ENCODE measurements around the gene PLA2G4B. TPM values are rescaled to one million over a fixed set of nuclear protein-coding genes. Genes with fewer than 3 reads are reported as not detected.

Gene PLA2G4B
- total RNA-seq, 1 donor from 2014 or later = 13.1 TPM

- Mint-ChIP-seq H3K4me1 (ENCODE audit: low read depth) (peaks cover 4% of the 10 kb centered on the region), H3K4me3 (ENCODE audit: low read depth) (no peak overlapping the region), H3K36me3 (ENCODE audit: insufficient read depth) (no peaks in the 10 kb centered on the region), H3K27ac (no peak overlapping the region), H3K9me3 (ENCODE audit: low read depth) (no peaks in the 10 kb centered on the region), H3K27me3 (peaks cover 38% of the 10 kb centered on the region)
- no peak for DNase-seq (ENCODE audit: low spot score, unreplicated experiment)
- TF ChIP-seq, protein P1, sequence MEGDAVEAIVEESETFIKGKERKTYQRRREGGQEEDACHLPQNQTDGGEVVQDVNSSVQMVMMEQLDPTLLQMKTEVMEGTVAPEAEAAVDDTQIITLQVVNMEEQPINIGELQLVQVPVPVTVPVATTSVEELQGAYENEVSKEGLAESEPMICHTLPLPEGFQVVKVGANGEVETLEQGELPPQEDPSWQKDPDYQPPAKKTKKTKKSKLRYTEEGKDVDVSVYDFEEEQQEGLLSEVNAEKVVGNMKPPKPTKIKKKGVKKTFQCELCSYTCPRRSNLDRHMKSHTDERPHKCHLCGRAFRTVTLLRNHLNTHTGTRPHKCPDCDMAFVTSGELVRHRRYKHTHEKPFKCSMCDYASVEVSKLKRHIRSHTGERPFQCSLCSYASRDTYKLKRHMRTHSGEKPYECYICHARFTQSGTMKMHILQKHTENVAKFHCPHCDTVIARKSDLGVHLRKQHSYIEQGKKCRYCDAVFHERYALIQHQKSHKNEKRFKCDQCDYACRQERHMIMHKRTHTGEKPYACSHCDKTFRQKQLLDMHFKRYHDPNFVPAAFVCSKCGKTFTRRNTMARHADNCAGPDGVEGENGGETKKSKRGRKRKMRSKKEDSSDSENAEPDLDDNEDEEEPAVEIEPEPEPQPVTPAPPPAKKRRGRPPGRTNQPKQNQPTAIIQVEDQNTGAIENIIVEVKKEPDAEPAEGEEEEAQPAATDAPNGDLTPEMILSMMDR (IDR thresholded peaks at IDR 0.05; ENCODE audit: unreplicated experiment) = no peak
Observed at GRCh38 chr15:41883484-41883825, 44.8 kb downstream of the PLA2G4B start.

DNA sequence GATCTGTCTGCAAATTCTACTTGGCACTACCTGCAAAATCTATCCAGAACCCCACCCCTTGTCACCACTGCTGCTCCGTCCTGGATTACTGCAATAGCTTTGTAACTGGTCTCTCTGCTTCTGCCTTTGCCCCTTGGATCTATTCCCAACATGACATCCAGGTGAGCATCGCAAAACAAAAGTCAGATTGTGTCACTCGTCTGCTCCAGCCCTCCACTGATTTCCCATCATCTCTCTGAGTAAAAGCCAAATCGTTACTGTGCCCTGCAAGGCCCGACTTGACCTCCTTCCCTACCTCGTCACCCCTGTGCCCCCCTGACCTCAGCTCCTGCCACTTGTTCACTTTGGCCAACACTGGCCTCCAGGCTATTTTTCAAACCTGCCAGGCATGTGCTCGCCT lies 45.8 kb downstream of the PLA2G4B start:
- TF ChIP-seq, protein P1 (IDR thresholded peaks at IDR 0.05; ENCODE audit: unreplicated experiment) = no peak
- H3K36me3 Mint-ChIP-seq (ENCODE audit: insufficient read depth) = no peaks in the 10 kb centered on the region
- H3K27ac Mint-ChIP-seq = no peak overlapping the region
- H3K4me1 Mint-ChIP-seq (ENCODE audit: low read depth) = peaks cover 4% of the 10 kb centered on the region
- H3K27me3 Mint-ChIP-seq = peaks cover 35% of the 10 kb centered on the region
- no peak overlapping the region for H3K4me3 Mint-ChIP-seq (ENCODE audit: low read depth)
- H3K9me3 Mint-ChIP-seq (ENCODE audit: low read depth) = no peaks in the 10 kb centered on the region
- DNase-seq (ENCODE audit: low spot score, unreplicated experiment) = no peak

- Mint-ChIP-seq H3K4me1 (ENCODE audit: low read depth) (peaks cover 4% of the 10 kb centered on the region), H3K36me3 (ENCODE audit: insufficient read depth) (no peaks in the 10 kb centered on the region), H3K27ac (no peak overlapping the region), H3K9me3 (ENCODE audit: low read depth) (no peaks in the 10 kb centered on the region), H3K27me3 (peaks cover 29% of the 10 kb centered on the region), H3K4me3 (ENCODE audit: low read depth) (no peak overlapping the region)
- no peak for DNase-seq (ENCODE audit: low spot score, unreplicated experiment)
- TF ChIP-seq, protein P1 (IDR thresholded peaks at IDR 0.05; ENCODE audit: unreplicated experiment) = no peak
Observed at GRCh38 chr15:41885321-41885720, 46.7 kb downstream of the PLA2G4B start.

GRCh38 chr15:41885841-41886240 lies 47.2 kb downstream of the PLA2G4B start:
- H3K4me3 Mint-ChIP-seq (ENCODE audit: low read depth) = no peak overlapping the region
- no peaks in the 10 kb centered on the region for H3K36me3 Mint-ChIP-seq (ENCODE audit: insufficient read depth)
- TF ChIP-seq, protein P1 (IDR thresholded peaks at IDR 0.05; ENCODE audit: unreplicated experiment) = no peak
- H3K27ac Mint-ChIP-seq = no peak overlapping the region
- H3K27me3 Mint-ChIP-seq = peaks cover 25% of the 10 kb centered on the region
- DNase-seq (ENCODE audit: low spot score, unreplicated experiment) = no peak
- no peaks in the 10 kb centered on the region for H3K9me3 Mint-ChIP-seq (ENCODE audit: low read depth)
- H3K4me1 Mint-ChIP-seq (ENCODE audit: low read depth) = peaks cover 5% of the 10 kb centered on the region

DNA sequence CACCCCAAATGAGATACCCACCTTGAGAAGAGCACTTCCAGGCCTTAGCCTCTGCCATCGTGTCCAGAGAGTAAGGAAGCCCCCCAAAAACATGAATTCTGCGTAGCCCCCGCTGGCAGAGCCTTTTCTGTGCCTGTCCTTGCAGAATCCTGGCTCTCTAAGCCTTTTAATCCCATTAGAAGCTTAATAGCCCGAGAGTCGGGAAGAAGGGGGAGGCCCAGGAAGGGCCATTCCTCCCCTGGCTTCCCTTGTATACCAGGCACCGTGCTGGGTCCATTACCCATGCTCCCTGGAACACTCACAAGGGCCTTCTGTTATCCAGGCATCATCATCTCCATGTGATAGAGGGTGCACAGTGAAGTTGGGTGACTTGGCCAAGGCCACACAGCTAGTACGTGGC lies 48.1 kb downstream of the PLA2G4B start:
- no peak for DNase-seq (ENCODE audit: low spot score, unreplicated experiment)
- H3K4me1 Mint-ChIP-seq (ENCODE audit: low read depth) = peaks cover 11% of the 10 kb centered on the region

More for the DNA sequence above, 48.1 kb downstream of the PLA2G4B start:
- H3K27me3 Mint-ChIP-seq = peaks cover 16% of the 10 kb centered on the region
- H3K27ac Mint-ChIP-seq = no peak overlapping the region
- H3K9me3 Mint-ChIP-seq (ENCODE audit: low read depth) = no peaks in the 10 kb centered on the region
- H3K4me3 Mint-ChIP-seq (ENCODE audit: low read depth) = no peak overlapping the region
- H3K36me3 Mint-ChIP-seq (ENCODE audit: insufficient read depth) = no peaks in the 10 kb centered on the region
- TF ChIP-seq, protein P1 (IDR thresholded peaks at IDR 0.05; ENCODE audit: unreplicated experiment) = no peak
